T-helper 1 cell (primary cell): ENCODE results near the gene BBX.
"Not testable (repeated sequence)": the region's sequence is repeated elsewhere in the genome, so short reads cannot be mapped to it uniquely, and the experiment has no call there.

Source experiments
- DNase-seq, 5 donors: peaks; one replicate each; pipeline ENCODE4 v3.0.0-alpha.2; 2012 to 2020

The BBX gene

GRCh38 chr3:107543666-107544065 lies 20.9 kb downstream of the BBX start:
- no peak for DNase-seq

GRCh38 chr3:107545680-107546120 lies 22.9 kb downstream of the BBX start:
- DNase-seq = no peak

GRCh38 chr3:107548601-107549000 lies 25.8 kb downstream of the BBX start:
- no peak for DNase-seq

GRCh38 chr3:107555359-107555758 lies 32.6 kb downstream of the BBX start:
- DNase-seq = no peak

- DNase-seq = no peak
These were observed 35.0 kb downstream of the BBX start for GRCh38 chr3:107557743-107558142.

GRCh38 chr3:107560166-107560565 lies 37.4 kb downstream of the BBX start:
- DNase-seq = no peak

- DNase-seq = no peak
These were observed 39.2 kb downstream of the BBX start for GRCh38 chr3:107561980-107562379.

- no peak for DNase-seq
These were observed 40.3 kb downstream of the BBX start for GRCh38 chr3:107562969-107563529.

- DNase-seq = not testable (repeated sequence)
These were observed 42.5 kb downstream of the BBX start for GRCh38 chr3:107565244-107565643.

- DNase-seq = not testable (repeated sequence)
These were observed 48.3 kb downstream of the BBX start for GRCh38 chr3:107571089-107571488.

- DNase-seq = not testable (repeated sequence)
These were observed 48.7 kb downstream of the BBX start for GRCh38 chr3:107571492-107571891.

GRCh38 chr3:107574650-107575049 lies 51.9 kb downstream of the BBX start:
- DNase-seq = peak in 1 of 5 donors; percentile 16

GRCh38 chr3:107578091-107578490 lies 55.3 kb downstream of the BBX start:
- no peak for DNase-seq

GRCh38 chr3:107578523-107578922 lies 55.8 kb downstream of the BBX start:
- no peak for DNase-seq

GRCh38 chr3:107579371-107579770 lies 56.6 kb downstream of the BBX start:
- no peak for DNase-seq

GRCh38 chr3:107581230-107581629 lies 58.5 kb downstream of the BBX start:
- no peak for DNase-seq

- no peak for DNase-seq
These were observed 65.5 kb downstream of the BBX start for GRCh38 chr3:107588217-107588616.

GRCh38 chr3:107589454-107589853 lies 66.7 kb downstream of the BBX start:
- peak in 1 of 5 donors; percentile 11 for DNase-seq

- DNase-seq = no peak
These were observed 68.0 kb downstream of the BBX start for GRCh38 chr3:107590786-107591185.

GRCh38 chr3:107592073-107592472 lies 69.3 kb downstream of the BBX start:
- DNase-seq = no peak

GRCh38 chr3:107594870-107595269 lies 72.1 kb downstream of the BBX start:
- no peak for DNase-seq

GRCh38 chr3:107596639-107597038 lies 73.9 kb downstream of the BBX start:
- DNase-seq = no peak

- DNase-seq = peak in 3 of 5 donors; percentile 10 to 56 (median 40)
These were observed 76.4 kb downstream of the BBX start for GRCh38 chr3:107598926-107599771.

- no peak for DNase-seq
These were observed 77.0 kb downstream of the BBX start for GRCh38 chr3:107599772-107600145.
